ENCODE data around the gene JMJD6.

The JMJD6 gene

DNA sequence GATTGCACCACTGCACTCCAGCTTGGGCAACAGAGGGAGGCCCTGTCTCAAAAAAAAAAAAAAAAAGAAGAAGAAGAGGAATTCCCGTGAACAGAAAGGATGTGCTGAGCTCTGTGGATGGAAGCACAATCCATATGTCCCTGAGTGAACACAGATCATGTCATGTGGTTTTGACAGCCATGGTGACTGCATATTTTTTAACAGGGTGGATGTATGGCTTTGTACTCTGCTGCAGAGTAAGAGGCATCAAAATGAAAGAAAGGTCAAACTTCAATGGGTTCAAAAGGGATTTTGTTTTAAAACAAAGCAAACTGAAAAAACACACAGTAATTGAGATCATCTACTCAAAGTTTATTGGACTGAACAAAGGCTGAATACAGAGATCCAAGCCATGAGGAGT, 47.2 kb downstream of the JMJD6 start:
- DNase-seq (ENCODE audit: low read depth in 2 of 2): no peak

GRCh38 chr17:76678330-76678729, 48.1 kb downstream of the JMJD6 start:
- peak in 1 of 2 donors; percentile 20 for DNase-seq (ENCODE audit: low read depth in 2 of 2)

GRCh38 chr17:76677406-76677805, 49.0 kb downstream of the JMJD6 start:
- DNase-seq (ENCODE audit: low read depth in 2 of 2): no peak

- no peak for DNase-seq (ENCODE audit: low read depth in 2 of 2)
Observed at GRCh38 chr17:76676629-76677028, 49.8 kb downstream of the JMJD6 start.

DNA sequence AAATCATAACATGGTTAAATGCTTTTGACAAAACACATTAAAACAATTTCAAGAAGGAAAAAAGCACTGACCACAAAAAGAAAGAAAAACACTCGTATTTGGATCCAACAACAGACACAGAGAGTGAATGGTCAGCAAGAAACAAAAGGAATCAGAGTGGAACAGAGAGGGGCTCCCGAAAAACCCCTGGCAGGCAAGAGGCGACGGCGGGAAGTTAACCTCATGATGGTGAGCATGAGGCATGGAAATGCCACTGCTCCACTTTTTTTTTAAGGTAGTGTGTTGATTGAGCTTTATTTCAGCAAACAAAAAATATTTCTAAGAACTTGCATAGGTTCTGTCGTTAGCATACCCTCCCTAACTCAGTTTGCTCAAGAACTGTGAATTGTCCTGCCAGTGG, 50.8 kb downstream of the JMJD6 start:
- DNase-seq (ENCODE audit: low read depth in 2 of 2): no peak

DNA sequence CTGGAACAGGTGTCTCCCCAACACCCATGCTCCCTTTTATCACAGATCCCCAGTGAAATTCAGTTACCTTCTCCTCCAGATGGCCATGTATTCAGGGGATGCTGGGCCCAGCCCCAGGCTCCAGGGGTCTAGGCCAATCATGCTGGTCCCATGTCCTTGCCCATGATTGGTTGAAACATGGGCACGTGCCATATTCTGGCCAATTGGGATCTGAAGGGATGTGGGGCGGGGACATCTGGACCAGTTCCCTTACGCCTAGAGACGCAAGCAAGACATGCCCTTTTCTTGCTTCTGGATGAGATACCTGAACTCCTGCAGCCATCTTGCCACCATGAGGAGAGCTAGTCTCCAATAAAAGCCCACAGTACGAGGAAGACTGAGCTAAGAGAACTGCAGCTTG, 51.8 kb downstream of the JMJD6 start:
- no peak for DNase-seq (ENCODE audit: low read depth in 2 of 2)

GRCh38 chr17:76673729-76674128, 52.7 kb downstream of the JMJD6 start:
- no peak for DNase-seq (ENCODE audit: low read depth in 2 of 2)

- DNase-seq (ENCODE audit: low read depth in 2 of 2): no peak
Observed at GRCh38 chr17:76672892-76673291, 53.5 kb downstream of the JMJD6 start.

DNA sequence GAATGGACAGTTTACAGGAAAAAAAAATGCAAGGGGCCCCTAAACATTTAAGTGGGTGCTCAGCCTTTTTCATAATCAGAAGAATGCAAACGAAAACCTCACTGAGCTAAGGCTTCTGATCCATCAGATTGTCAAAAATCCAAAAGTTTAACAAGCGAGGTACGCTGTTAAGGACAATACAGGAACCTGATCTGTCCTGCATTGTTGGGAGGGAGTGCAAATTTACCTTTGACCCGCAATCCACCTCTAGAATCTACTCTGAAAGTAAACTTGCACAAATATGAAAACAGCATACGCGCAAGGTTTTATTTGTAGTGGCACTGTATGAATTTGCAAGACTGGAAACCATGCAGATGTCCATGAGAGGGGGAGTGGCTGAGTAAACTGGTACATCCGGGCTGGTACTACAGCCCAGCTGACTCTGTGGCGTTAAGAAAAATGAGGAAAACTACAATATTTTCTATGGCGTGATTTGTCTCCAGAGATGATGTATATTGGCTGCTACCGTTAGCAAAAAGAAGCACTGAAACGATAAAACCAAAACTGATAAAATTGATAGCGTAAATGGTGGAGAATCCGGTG, 54.0 kb downstream of the JMJD6 start:
- no peak for DNase-seq (ENCODE audit: low read depth in 2 of 2)

GRCh38 chr17:76671912-76672262, 54.5 kb downstream of the JMJD6 start:
- DNase-seq (ENCODE audit: low read depth in 2 of 2): no peak

GRCh38 chr17:76671123-76671911, 55.1 kb downstream of the JMJD6 start:
- DNase-seq (ENCODE audit: low read depth in 2 of 2): peak; percentile 94 to 98

GRCh38 chr17:76670718-76671122, 55.7 kb downstream of the JMJD6 start:
- DNase-seq (ENCODE audit: low read depth in 2 of 2): no peak

- no peak for DNase-seq (ENCODE audit: low read depth in 2 of 2)
Observed at GRCh38 chr17:76670020-76670717, 56.2 kb downstream of the JMJD6 start.
